Stimulated activated CD8-positive, alpha-beta memory T cell treated with anti-CD3 and anti-CD28 coated beads, Interleukin-4, amount 100 ng/mL, for 1 hour (primary cell): Measurements from ENCODE around the gene PAK5.

ENCODE experiments used
- DNase-seq, 2 donors: peaks; one replicate each; pipeline ENCODE4 v3.0.0-alpha.2; 2020; ENCODE audit warnings: low read depth in 2 of 2, low spot score in 1 of 2

The PAK5 gene

DNA sequence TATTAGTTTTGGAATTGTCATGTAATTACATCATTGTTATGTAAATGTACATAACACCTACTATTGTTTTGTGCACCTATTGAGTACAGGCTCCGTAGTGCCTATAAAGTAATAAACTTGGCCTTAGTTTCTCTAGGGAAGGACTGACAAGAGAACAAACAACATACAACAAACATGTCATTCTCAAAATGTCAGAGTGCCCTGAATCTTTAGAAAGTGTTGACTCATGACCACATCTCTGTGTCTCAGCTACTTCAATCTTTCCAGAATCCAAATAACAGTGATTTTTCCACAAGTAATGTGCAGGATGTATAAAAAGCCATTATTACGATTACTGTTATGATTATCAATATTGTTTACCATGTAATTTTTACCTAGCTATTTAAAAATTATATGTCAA is 307.3 kb downstream of the PAK5 start:
- no peak for DNase-seq

DNA sequence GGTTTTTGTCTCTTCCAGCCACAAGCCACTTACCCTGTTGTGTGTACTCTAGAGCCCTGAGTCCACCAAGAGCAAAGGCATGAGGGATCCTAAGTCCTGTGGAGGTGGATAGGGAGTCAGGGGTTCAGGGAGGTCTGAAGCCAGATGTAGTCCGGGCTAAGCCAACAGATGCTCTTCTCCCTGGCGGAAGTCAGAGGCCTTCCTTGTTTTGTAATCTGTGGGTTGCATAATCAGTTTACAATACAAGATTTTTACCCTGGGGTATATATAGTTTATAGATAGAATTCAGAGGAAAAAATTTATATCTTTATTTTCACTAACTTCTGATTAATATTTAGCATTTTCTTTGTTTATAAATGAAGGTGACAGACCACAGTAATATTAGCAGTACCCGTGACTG is 315.2 kb downstream of the PAK5 start:
- DNase-seq, result no peak

DNA sequence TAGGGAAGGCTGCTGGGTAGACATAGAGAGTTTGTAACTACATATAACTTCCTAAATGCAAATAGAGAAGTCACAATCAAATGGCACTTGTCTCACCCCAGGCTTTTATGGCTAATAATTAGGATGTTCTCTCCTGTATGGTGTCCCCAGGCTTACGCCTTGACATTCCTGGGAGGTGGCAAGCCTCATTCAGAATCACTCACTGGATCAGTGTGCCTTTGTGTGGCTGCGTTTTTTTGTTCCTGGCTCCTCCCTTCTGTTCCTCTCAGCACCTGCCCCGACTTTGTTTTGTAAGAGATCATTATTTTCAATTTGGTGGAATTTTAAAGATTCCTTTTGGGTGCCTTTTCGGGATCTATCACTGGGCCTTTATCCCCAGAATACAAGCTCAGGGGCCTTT is 318.8 kb downstream of the PAK5 start:
- no peak for DNase-seq

DNA sequence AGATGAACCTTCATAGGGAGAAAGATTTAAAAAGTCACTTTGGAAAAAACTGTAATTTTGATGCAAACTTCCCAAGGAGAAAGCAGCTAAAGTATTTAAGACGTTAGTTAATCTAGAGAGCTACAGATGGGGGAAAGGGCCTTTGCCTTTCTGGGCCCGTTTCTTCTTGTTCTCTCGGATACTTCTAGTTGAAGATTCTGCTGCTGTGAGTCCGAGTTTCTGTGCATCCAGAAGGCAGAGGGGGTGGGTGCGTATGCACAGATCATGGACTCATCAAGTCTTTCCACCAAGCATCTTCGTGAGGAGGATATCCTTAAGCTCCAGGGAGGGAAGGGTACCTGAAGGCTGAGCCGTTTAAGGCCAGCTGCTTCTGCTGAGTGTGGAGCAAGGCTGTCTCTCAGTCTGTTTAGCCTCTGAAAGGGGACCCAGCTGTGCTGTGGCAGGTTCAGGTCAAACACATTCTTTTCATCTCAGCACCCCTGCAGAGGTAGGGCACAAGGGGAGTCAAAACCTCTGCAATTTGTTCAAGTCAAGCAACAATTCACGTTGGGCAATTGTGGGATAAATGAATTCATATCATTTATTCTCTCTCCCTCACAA is 320.2 kb downstream of the PAK5 start:
- DNase-seq, result no peak

DNA sequence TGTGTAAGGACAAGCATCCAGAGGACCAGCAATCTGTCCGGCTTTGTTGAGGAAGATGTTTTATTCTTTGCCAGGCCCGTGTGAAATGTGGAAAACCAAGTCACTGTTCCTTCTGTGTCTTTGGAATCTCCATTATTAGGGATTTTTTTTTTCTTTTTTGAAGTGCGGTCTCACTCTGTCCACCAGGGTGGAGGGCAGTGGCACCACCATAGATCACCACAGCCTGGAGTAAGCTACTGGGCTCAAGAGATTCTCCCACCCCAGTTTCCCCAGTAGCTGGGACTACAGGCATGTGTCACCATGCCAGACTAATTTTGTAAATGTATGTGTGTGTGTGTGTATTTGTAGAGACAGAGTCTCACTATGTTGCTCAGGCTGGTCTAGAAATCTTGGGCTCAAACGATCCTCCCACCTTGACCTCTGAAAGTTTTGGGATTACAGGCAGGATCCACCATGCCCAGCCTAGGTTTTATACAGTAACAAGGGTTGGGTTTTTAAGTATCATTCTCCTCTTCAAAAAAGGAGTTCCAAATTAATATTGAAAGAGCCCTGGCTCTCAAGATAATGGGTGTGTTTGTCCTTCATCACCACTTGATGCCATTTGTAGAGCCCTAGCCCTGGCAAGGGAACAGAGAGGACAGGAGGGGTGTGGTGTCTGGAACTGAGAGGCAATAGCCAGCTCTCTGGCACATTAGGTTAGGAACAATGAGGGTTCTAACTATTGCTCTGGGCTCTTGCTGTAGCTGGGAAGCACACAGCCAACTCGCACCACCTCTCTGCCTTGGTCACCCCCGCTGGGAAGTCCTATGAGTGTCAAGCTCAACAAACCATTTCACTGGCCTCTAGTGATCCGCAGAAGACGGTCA is 321.3 kb downstream of the PAK5 start:
- no peak for DNase-seq

DNA sequence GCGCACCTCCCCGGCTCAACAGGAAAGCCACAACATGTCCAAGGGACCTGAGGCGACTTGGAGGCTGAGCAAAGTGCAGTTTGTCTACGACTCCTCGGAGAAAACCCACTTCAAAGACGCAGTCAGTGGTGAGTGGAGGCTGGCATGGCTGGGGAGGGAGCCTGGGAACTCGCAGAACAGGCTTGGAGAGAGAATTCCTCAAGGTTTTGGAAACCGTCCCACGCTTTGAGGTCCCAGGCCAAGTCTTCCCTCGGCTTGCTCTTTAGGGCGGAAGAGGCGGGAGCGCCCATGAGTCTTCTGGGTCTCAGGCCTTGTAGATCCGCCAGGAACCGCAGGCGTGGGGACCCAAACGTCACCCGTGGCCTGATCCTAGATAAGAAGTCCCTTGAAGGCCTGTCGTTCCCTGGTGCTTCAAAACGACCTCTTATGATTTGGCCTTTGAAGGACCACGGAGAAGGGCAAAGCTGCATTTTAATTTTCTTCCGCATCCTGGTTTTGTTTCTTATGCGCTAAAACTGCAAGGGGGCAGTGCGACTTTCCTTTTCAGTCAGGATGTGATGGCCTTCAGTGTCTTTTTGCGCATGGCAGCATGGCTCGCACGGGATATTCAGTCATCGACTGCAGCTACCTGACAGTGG is 322.5 kb downstream of the PAK5 start:
- DNase-seq, result no peak

DNA sequence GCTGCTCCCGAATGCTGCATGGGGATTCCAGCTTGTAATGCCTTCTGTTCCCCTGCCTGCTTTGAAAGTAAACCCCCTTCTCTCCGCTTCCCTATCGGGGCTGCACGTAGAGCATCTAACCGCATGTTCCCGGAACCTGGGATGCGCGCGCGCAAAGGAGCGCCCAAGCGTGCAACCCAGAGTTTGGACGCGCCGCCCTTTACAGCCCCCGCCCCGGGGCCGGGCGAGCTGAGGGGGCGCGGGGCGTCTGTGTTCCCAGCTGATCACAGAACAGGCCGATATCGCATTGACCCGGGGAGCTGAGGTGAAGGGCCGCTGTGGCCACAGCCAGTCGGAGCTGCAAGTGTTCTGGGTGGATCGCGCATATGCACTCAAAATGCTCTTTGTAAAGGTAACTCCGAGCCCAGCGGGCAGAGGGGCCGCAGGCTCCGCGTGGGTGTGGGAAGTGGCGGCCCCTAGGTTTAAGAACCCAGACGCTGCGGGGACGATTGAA is 323.1 kb downstream of the PAK5 start:
- no peak for DNase-seq

DNA sequence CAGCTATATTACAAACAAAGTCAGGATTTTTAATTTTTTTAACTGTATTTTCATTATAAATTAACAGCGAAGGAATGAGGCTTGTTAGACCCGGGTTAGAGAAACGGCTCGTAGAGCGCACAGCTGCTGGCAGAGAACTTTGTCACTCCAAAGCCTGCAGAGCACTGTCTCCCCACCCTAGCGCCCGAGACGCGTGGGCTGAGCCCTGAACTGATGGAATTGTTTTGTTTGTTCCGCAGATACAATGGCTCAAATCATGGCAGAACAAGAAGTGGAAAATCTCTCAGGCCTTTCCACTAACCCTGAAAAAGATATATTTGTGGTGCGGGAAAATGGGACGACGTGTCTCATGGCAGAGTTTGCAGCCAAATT is 323.7 kb downstream of the PAK5 start:
- no peak for DNase-seq

DNA sequence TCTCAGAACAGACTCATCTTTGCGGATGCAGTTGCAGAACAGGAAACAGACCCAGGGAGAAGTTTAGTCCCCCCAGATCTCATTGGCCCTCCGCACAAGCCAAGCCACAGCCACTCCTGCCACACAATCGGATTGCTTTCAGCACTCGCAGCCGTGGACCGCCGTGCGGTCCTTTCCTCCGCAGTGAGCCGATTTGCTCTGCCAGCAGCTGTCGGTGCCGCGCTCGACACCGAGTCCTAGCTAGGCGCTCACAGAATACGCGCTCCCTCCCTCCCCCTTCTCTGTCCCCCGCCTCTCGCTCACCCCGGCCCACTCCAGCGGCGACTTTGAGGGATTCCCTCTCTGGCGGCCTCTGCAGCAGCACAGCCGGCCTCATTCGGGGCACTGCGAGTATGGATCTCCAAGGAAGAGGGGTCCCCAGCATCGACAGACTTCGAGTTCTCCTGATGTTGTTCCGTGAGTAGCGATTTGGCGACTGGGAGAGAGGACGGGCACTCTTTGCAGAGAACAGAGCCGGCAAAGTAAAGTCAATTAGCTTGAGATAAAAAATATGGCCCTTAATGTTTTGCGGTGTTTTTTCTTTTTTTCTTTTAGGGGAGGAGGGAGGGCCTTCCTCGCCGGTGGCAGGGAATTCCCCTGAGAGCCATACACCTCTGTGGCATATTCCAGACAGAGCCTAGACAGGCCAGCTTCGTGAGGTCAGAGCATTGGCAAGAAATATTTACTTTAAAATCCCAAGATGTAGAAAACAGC is 324.2 kb downstream of the PAK5 start, which contains the start of gene LAMP5:
Gene LAMP5, plus strand, starts transcription at position 130 of the 753 bp plus-strand sequence. Its CDS starts 263 bp downstream, at position 393.
- DNase-seq, result no peak

DNA sequence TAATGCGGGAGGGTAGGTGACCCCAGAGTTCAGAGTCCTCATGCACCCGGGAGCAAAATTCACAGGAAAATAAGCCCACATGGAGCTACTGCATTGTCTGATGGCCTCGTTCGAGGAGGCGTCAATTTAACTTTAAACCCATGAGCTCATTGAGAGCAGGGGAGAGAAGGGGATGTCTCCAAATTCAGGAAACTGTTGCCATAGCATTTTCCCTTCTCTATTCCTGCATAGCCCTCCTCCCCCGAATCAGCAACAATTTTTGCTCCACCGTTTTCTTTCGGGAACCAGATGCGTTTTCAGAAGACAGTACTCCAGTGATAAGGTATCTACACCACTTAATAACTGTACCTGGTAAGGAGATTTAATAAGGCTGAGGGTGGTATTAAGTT is 324.8 kb downstream of the PAK5 start:
- no peak for DNase-seq

DNA sequence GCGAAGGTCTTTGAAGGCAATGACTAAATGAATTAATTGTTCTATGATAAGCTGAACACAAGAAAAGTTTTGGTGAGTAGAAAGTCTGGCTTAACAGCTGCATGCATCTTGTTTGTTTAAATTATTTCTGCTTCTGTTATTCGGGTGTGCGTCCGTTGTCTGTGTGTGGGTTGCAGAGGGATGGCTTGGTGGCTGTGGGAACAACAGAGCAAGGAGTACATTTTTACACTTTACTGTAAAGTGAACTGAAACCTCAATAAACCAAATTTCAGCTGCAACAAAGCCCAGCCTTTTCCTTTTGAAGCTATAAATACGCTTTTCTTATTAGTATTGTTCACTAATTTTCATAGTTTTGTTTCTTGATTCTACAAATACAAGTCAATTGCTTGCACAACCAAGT is 328.0 kb downstream of the PAK5 start:
- no peak for DNase-seq

DNA sequence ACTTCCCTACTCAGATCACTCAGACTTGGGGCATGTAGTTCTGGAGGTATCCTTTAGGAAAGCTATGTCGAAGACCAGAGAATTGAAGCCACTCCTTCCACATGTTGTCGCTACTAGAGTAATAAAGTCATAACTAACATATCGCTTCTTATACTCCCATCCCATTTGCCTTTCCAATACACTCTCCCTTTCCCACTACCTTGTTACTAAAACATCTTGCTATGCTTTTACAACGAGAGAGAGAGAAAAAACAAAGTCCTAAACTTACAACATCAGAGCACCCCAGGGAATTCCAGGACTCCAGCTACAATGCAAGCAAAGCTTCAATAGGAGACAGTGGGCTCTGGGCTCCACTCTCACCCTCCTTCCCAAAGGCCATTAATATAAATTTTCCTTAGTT is 329.6 kb downstream of the PAK5 start:
- DNase-seq, result no peak

DNA sequence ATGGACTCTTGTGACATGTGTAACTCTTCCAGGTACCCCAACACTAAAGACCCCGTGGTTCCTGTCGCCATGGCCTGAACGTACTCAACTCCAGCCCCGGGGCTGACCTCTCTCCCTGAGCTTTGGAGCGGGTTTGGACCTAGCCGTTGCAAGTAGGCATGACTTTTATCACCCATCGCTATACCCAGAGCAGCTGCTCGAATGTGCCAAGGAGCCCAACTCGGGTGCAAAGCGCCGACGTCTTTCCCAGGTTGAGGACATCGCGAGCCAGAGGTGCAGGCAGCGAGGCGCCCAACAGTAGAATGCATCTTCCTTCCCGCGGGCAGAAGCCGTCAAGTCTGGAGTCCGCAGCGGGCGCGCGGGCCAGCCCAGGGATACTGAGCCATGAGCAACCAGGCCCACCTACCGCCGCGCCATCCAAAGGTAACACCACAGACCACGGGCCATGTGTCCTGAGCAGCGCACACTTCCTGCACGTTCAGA is 330.1 kb downstream of the PAK5 start:
- no peak for DNase-seq

DNA sequence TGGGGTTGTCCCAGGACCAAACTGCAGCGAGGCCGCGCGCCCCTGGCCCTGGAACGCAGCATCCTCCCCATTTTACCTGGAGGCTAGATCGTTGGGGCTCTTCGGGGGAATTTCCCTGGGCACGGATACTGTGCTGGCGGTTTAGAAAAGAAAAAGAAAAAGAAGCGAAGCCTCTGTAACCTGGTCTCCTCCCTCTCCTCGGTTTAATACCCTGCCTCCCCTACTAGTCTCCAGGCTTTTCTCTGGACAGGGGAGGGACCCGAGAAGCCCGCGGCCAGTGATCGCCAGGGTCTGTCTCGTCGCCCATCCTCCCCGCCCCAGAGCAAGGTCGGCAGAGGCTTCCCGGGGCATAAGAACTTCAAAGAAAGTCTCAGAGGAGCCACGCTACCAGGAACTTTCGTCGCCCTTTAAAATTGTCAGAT is 330.6 kb downstream of the PAK5 start:
- DNase-seq, result no peak

DNA sequence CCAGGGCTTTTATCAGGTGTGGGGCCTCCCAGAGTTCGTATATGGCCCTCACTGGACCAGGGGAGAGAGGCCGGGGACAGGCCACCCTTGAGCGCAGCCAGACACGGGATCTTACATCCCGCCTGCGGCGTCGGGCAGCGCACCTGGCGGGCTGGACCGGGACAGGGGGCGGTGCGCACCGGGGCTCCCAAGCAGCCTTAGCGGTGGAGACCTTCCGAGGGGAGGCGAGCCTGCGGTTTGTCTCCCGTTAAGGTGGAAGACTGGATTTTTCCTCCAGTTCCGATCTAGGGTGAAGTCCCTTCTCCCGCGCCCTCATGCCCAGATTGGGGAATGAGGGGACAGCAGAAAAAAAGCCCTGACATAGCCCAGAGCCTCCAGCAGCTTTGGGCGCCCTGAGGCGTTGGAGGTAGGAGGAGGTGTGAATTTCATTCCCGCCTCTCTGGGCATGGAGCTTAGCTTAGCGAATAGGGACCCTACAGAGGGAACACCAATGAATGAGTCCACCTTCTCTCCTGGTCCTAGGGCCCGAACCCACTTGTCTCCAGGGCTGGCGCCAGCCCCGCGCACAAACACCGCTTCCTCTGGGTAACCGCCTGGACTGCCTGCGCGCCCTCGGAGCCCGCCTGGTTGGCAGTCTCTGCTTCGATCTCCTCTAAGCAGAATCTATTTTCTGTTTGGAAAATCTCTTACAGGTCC is 331.2 kb downstream of the PAK5 start:
- DNase-seq, result no peak

DNA sequence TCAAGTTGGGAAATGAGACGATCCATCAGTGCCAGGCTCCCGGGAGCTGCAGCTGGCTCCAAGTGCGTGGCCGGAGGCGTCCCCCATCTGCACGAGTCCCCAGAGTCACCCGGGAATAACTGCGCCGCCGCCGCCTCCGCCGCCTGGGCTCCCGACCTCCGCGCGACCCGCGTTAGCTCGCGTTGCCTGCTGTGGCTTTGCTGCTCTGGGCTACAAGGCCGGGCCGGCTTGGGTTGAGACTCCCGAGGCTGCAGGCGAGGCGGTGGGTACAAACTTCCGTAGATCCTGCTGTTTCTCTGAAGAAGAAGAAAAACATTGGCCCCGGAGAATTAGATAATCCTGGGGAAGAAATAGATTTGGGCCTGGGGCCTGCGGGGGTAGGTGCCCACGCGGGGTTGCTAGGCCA is 331.9 kb downstream of the PAK5 start:
- no peak for DNase-seq

DNA sequence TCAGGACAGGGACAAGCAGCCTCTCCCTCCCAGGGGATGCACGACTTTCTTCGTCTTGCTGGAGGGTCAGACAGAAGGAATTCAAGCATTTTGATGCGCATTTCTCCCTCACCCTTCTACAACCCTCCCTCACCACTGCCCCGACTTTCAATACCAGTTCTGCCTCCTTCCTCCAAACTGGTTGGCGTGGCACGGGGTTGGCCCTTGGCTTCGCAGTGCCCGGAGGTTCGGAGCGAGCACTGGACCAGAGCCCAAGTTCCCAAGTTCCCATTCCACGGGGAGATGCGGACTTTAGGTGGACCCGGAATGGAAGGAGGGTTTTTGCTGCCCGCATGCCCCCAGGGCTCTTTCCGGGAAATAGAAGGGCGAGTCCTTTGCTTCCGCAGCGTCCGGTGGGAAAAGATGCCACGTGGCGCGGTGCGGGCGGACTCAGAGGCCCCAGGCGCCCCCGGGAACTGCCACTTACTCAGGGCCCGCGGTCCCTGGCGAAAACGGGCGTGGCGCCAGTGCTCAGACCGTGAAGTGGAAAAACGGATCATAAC is 332.5 kb downstream of the PAK5 start:
- no peak for DNase-seq

DNA sequence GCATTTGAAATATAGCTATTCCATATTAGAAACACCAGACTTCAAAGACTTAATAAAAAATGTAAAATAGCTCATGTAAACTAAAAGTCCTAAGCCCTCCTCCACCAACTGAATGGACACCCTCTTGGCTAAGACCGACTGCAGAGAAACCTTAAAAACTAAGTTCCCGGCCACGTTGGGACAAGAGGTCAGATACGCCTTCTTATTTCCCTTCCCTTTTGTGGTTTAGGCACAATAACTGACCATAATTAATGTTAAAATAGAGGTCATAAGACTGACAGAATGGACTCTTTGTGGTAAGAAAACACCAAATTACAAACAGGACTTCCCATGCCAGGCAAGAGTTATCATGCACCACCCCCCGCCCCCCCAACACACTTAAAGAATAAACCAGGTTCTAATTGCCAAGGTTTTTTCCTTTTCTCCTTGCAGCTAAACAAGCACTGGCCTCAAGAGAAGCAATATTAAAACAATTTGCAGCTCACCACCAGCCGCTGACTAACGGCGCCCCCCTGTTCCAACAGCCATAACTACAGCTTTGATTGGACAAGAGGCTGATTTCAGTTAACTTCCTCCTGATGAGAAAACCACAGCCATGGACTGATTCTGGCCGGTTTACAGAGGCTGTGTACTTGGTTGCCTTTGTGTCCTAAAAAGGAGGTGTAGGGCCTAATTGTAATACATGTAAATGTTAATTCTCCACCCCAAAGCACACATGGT is 335.2 kb downstream of the PAK5 start:
- no peak for DNase-seq

DNA sequence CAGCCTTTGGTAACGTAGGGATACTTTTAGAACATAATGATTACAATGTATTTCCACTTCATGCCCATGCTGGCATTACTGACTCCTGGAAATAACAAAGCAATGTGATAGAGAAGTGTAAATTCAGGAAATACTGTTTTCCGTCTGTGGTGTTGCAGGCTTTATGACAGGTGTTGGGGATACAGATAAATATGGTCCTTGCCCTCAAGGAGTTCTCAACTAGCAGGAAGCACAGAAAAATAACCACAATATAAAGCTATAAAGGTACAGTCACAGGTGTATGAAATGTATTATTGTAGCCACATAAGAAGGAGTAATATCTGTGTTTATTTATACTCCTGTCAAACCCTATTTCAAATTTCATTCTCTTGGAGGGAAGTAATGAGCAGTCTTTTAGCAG is 337.4 kb downstream of the PAK5 start:
- DNase-seq, result no peak

DNA sequence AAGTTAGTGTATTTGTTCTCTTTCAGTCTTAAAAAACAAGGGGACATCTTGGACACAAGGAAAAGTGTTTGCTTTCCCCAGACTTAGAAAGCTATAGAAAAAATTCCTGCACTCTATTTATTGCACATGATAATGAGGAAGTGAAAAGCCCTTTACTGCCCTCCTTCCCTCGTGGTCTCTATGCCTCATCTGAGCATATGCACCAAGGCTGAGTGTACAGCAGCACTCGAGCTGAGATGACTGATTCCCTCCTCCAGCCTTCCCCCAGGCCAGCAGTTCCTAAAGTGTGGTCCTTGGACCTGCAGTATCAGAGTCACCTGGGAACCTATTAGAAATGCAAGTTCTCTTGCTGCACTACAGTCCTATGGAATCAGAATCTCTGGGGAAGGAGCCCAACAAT is 338.8 kb downstream of the PAK5 start:
- DNase-seq, result no peak
